IMR-90 (cell line): ENCODE results near the gene MYBPHL. TPM values are rescaled to one million over a fixed set of nuclear protein-coding genes. Genes with fewer than 3 reads are reported as not detected.

Experiments
- ATAC-seq: fragments of 200-7000 bp; cut with Tn5 transposase; 2 replicates; pipeline ENCODE4 v1.9.1; 2020; ENCODE audit warnings: low read depth, mild to moderate bottlenecking, moderate library complexity
- BruUV-seq: library from RNA; stranded (reverse); fragments of 400-500 nt; replicated peaks from 2 replicates; lab custom pipeline; 2021; lab: Mats Ljungman, UMichigan
- CTCF ChIA-PET: fragments of 300-600 bp; formaldehyde crosslinking; extraction: SDS; loops from one replicate; lab custom pipeline; 2021; ENCODE audit warnings: antibody characterized with exemption; lab: Yijun Ruan, JAX
- POLR2A ChIA-PET: fragments of 300-600 bp; sonication (Branson Sonifier 250); formaldehyde crosslinking; loops from one replicate; lab custom pipeline; 2022; ENCODE audit warnings: antibody characterized with exemption; ENCODE audit not compliant: unreplicated experiment; lab: Charles Lee
- DNase-seq: peaks from one replicate; pipeline ENCODE4 v3.0.0; 2013
- H2AFZ ChIP-seq: replicated peaks from 2 replicates; pipeline ENCODE3; 2013; ENCODE audit warnings: low read length, mild to moderate bottlenecking; ENCODE audit not compliant: poor library complexity
- H2AK5ac ChIP-seq: 2 replicates; pipeline ENCODE4 v1.6.1; 2013; ENCODE audit warnings: low read depth, low read length, inconsistent platforms
- H2AK9ac ChIP-seq: replicated peaks from 2 replicates; pipeline ENCODE3; 2013; ENCODE audit warnings: mild to moderate bottlenecking, low read depth, low read length, moderate library complexity; ENCODE audit not compliant: poor library complexity
- H2BK120ac ChIP-seq: 2 replicates; pipeline ENCODE4 v1.6.1; 2013; ENCODE audit warnings: low read depth, low read length, inconsistent platforms
- H2BK15ac ChIP-seq: 3 replicates; pipeline ENCODE4 v1.6.1; 2013; ENCODE audit warnings: low read depth, low read length, inconsistent platforms
- H2BK20ac ChIP-seq: 2 replicates; pipeline ENCODE4 v1.6.1; 2013; ENCODE audit warnings: low read depth, mild to moderate bottlenecking, inconsistent platforms, low read length, moderate library complexity
- H2BK5ac ChIP-seq: 2 replicates; pipeline ENCODE4 v1.6.1; 2013; ENCODE audit warnings: mild to moderate bottlenecking, low read depth, low read length, inconsistent platforms; ENCODE audit not compliant: poor library complexity, severe bottlenecking
- H3K14ac ChIP-seq: replicated peaks from 2 replicates; pipeline ENCODE4 v1.6.1; 2013; ENCODE audit warnings: low read depth, low read length, inconsistent platforms
- H3K18ac ChIP-seq: 2 replicates; pipeline ENCODE4 v1.6.1; 2013; ENCODE audit warnings: low read depth, low read length, control low read depth
- H3K23ac ChIP-seq: 2 replicates; pipeline ENCODE4 v1.6.1; 2013; ENCODE audit warnings: low read depth, low read length, inconsistent platforms
- H3K27ac ChIP-seq: 2 replicates; pipeline ENCODE4 v1.5.1; 2013; ENCODE audit warnings: mild to moderate bottlenecking, control low read depth, low read length; ENCODE audit not compliant: insufficient read depth
- H3K27me3 ChIP-seq: 2 replicates; pipeline ENCODE4 v1.6.1; 2013; ENCODE audit warnings: low read length; ENCODE audit not compliant: control insufficient read depth, insufficient read depth
- H3K36me3 ChIP-seq: 2 replicates; pipeline ENCODE4 v1.6.1; 2013; ENCODE audit warnings: low read length, mixed read lengths; ENCODE audit not compliant: control insufficient read depth, insufficient read depth
- H3K4ac ChIP-seq: 2 replicates; pipeline ENCODE4 v1.6.1; 2013; ENCODE audit warnings: low read depth, low read length, inconsistent platforms
- H3K4me1 ChIP-seq: 2 replicates; pipeline ENCODE4 v1.6.1; 2013; ENCODE audit warnings: low read length, mixed read lengths; ENCODE audit not compliant: control insufficient read depth, insufficient read depth
- H3K4me2 ChIP-seq: 2 replicates; pipeline ENCODE4 v1.6.1; 2013; ENCODE audit warnings: low read depth, mild to moderate bottlenecking, control low read depth, low read length, moderate library complexity
- H3K4me3 ChIP-seq: 2 replicates; pipeline ENCODE4 v1.5.1; 2013; ENCODE audit warnings: low read depth, mild to moderate bottlenecking, control low read depth, low read length, moderate library complexity; ENCODE audit not compliant: insufficient read depth
- H3K56ac ChIP-seq: 2 replicates; pipeline ENCODE4 v1.6.1; 2013; ENCODE audit warnings: low read length, inconsistent platforms; ENCODE audit not compliant: insufficient read depth; ENCODE audit errors: extremely low read depth
- H3K79me1 ChIP-seq, 2 experiments: 2 replicates each; pipeline ENCODE4 v1.6.1; 2013; ENCODE audit warnings: low read length in 2 of 2, inconsistent platforms in 1 of 2, low read depth in 1 of 2
- H3K9ac ChIP-seq: 2 replicates; pipeline ENCODE4 v1.6.1; 2013; ENCODE audit warnings: low read depth, low read length, control low read depth
- H3K9me1 ChIP-seq: 2 replicates; pipeline ENCODE4 v1.6.1; 2013; ENCODE audit warnings: low read length, inconsistent platforms; ENCODE audit not compliant: insufficient read depth
- H3K9me3 ChIP-seq: 2 replicates; pipeline ENCODE4 v1.6.1; 2013; ENCODE audit warnings: low read length; ENCODE audit not compliant: control insufficient read depth, insufficient read depth
- H4K20me1 ChIP-seq: 2 replicates; pipeline ENCODE4 v1.6.1; 2013; ENCODE audit warnings: low read length, inconsistent platforms; ENCODE audit not compliant: insufficient read depth
- H4K5ac ChIP-seq: 2 replicates; pipeline ENCODE4 v1.6.1; 2013; ENCODE audit warnings: mild to moderate bottlenecking, low read depth, low read length, control low read depth
- H4K8ac ChIP-seq, 2 experiments: 2 replicates each; pipeline ENCODE4 v1.6.1; 2013; ENCODE audit warnings: low read depth in 2 of 2, low read length in 2 of 2, control low read depth in 1 of 2, inconsistent platforms in 1 of 2
- H4K91ac ChIP-seq: 2 replicates; pipeline ENCODE4 v1.6.1; 2013; ENCODE audit warnings: low read depth, low read length, inconsistent platforms; ENCODE audit not compliant: insufficient read depth
- CHD1 ChIP-seq: IDR thresholded peaks from 2 replicates; pipeline ENCODE4 v1.6.1; 2012; ENCODE audit warnings: low read depth, low read length, improper control_type of control experiment
- WGBS, 2 experiments: methylation state at CpG; one replicate each; pipeline versions ENCODE4 v1.1.5 to v1.1.7; 2013; ENCODE audit warnings: missing lambda C conversion rate in 2 of 2; ENCODE audit not compliant: insufficient read length in 1 of 2; ENCODE audit errors: extremely low coverage in 2 of 2; 5-methylcytosine and 5-hydroxymethylcytosine counted together
- dilution Hi-C: fragments of 300-500 bp; cut with HindIII; formaldehyde crosslinking; loops from one replicate; pipeline ENCODE4 v1.14.3; 2018; ENCODE audit warnings: low sequenced_read_pairs; ENCODE audit not compliant: unreplicated experiment
- in situ Hi-C: fragments of 300-500 bp; cut with MboI; formaldehyde crosslinking; loops from 3 replicates; pipeline ENCODE4 v1.14.3; 2019; ENCODE audit warnings: low sequenced_read_pairs, inconsistent platforms, mixed read lengths
- intact Hi-C: fragments of 100-400 bp; cut with micrococcal nuclease; formaldehyde crosslinking; loops from 2 replicates; pipeline ENCODE4 v1.10.0; 2022
- polyA plus RNA-seq, 3 experiments: library from polyadenylated mRNA; depleted of rRNA; stranded (reverse); fragments of >200 nt; gene quantifications; 2 replicates each; pipeline ENCODE4 v1.2.3, GENCODE V29; 2012; ENCODE audit warnings: low replicate concordance in 1 of 3
- total RNA-seq: library from RNA; depleted of rRNA; stranded (reverse); fragments of >200 nt; gene quantifications from 2 replicates; pipeline ENCODE4 v1.2.3, GENCODE V29; 2012

The MYBPHL gene
- total and polyA plus RNA-seq, 2 of the 4 experiments (the other 2 are of a cell fraction), result 0.07 TPM; not detected in 1

DNA sequence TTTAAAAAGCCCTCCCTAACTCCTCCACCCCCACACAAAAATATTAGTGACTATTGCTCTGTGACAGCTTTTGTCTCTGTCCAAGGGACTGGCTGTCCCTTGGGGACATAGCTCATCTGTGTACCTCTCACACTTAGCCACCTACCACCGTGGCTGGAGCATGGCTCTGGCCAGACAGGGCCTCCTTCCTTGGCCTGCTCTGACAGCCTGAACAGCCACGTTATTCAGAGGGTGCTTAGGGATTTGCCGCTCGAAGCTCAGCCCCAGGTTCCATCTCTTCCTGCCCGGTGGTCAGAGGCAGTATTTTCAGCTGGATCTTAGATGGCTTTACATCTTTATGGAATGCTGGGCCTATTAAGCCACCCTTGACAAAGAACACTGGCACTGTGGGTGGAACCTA, 63.6 kb downstream of the MYBPHL start:
- no peak overlapping the region for H2BK120ac ChIP-seq

More for the DNA sequence above, 63.6 kb downstream of the MYBPHL start:
- H3K79me1 ChIP-seq, result peaks cover 0 to 14% of the 10 kb centered on the region in 2 experiments; a peak in 2 of 4 replicates
- no peak overlapping the region for H3K27ac ChIP-seq
- ATAC-seq (no peak), DNase-seq (no peak)
- H3K4me1 ChIP-seq, result peaks cover 11% of the 10 kb centered on the region
- ChIA-PET POLR2A (no interaction called here), CTCF (interaction anchor here (0.7 to 0.8 kb wide), 2 partner anchors 19 to 155 kb away, joined by 3 to 7 read pairs; partner anchors contain the start of gene SORT1)
- no peak overlapping the region for H2BK15ac ChIP-seq
- intact Hi-C loops (no loop called here), dilution Hi-C loops (no loop called here), in situ Hi-C loops (no loop called here)
- no peak overlapping the region for H4K8ac ChIP-seq
- H3K9ac ChIP-seq, result no peak overlapping the region
- H3K9me1 ChIP-seq, result peaks cover 14% of the 10 kb centered on the region
- H2BK5ac ChIP-seq, result no peak overlapping the region
- H2BK20ac ChIP-seq, result no peak overlapping the region
- H3K4ac ChIP-seq, result no peak overlapping the region
- no peak overlapping the region for H3K14ac ChIP-seq
- H3K56ac ChIP-seq, result no peak overlapping the region
- no TSS peak for BruUV-seq
- H4K5ac ChIP-seq, result no peak overlapping the region
- no peaks in the 10 kb centered on the region for H3K9me3 ChIP-seq
- no peak overlapping the region for H2AFZ ChIP-seq
- no peak overlapping the region for H2AK5ac ChIP-seq
- no peak overlapping the region for H3K4me3 ChIP-seq
- no peak overlapping the region for H3K4me2 ChIP-seq
- TF ChIP-seq CHD1, result no peak
- H3K23ac ChIP-seq, result no peak overlapping the region
- peaks cover 9% of the 10 kb centered on the region for H3K36me3 ChIP-seq
- H3K27me3 ChIP-seq, result no peaks in the 10 kb centered on the region
- WGBS, 2 experiments, result no CpG with 5 or more reads among the region's 5 CpGs
- H2AK9ac ChIP-seq, result no peak overlapping the region
- no peak overlapping the region for H4K91ac ChIP-seq
- H3K18ac ChIP-seq, result no peak overlapping the region
- peaks cover 15% of the 10 kb centered on the region for H4K20me1 ChIP-seq
